Measurements from ENCODE around the gene CRYBG2. TPM values are rescaled to one million over a fixed set of nuclear protein-coding genes. Genes with fewer than 3 reads are reported as not detected.

CRYBG2 gene
- total RNA-seq, 1 donor from 2014 or later, result 3.0 TPM

- H3F3A ChIP-seq (ENCODE audit: low read depth), result peaks cover 13% of the 10 kb centered on the region
- TF ChIP-seq CTCF (IDR thresholded peaks at IDR 0.05) (peak; percentile 97), EZH2 (IDR thresholded peaks at IDR 0.05) (no peak)
- H3K4me1 ChIP-seq, result peaks cover 8% of the 10 kb centered on the region
- H3K4me3 Mint-ChIP-seq, result peak overlapping the region; percentile 57
- no peak overlapping the region for H2AFZ ChIP-seq (replicated peaks)
- H3K4me3 ChIP-seq, result no peak overlapping the region
- no peak overlapping the region for H3K27ac Mint-ChIP-seq
- H3K36me3 Mint-ChIP-seq, result no peaks in the 10 kb centered on the region
- peak; percentile 93 for DNase-seq (ENCODE audit: low spot score)
- peaks cover 23% of the 10 kb centered on the region for H3K27me3 Mint-ChIP-seq (ENCODE audit: insufficient read depth, low read depth)
- no peaks in the 10 kb centered on the region for H3K9me3 ChIP-seq (ENCODE audit: low read depth)
- no peak overlapping the region for H3K9ac ChIP-seq
- H4K20me1 ChIP-seq (ENCODE audit: low read depth), result no peaks in the 10 kb centered on the region
- H3K4me1 Mint-ChIP-seq, result peaks cover 33% of the 10 kb centered on the region
- peaks cover 69% of the 10 kb centered on the region for H3K27me3 ChIP-seq
- no peak overlapping the region for H3K4me2 ChIP-seq
- H3K9me3 Mint-ChIP-seq, result no peaks in the 10 kb centered on the region
- H3K79me2 ChIP-seq (ENCODE audit: low read depth), result no peaks in the 10 kb centered on the region
- no peaks in the 10 kb centered on the region for H3K36me3 ChIP-seq
- no peak overlapping the region for H3K27ac ChIP-seq
Measured at GRCh38 chr1:26363549-26364448, 9.9 kb upstream of the CRYBG2 start.

- H3K36me3 ChIP-seq, result no peaks in the 10 kb centered on the region
- H3K27ac Mint-ChIP-seq, result no peak overlapping the region
- no peaks in the 10 kb centered on the region for H3K9me3 ChIP-seq (ENCODE audit: low read depth)
- H3K27me3 Mint-ChIP-seq (ENCODE audit: insufficient read depth, low read depth), result peaks cover 25% of the 10 kb centered on the region
- DNase-seq (ENCODE audit: low spot score), result no peak
- no peaks in the 10 kb centered on the region for H3K79me2 ChIP-seq (ENCODE audit: low read depth)
- H3F3A ChIP-seq (ENCODE audit: low read depth), result peaks cover 13% of the 10 kb centered on the region
- no peaks in the 10 kb centered on the region for H3K36me3 Mint-ChIP-seq
- no peak overlapping the region for H3K4me2 ChIP-seq
- H3K9me3 Mint-ChIP-seq, result no peaks in the 10 kb centered on the region
- no peak overlapping the region for H3K4me3 ChIP-seq
- no peaks in the 10 kb centered on the region for H4K20me1 ChIP-seq (ENCODE audit: low read depth)
- H3K27me3 ChIP-seq, result peaks cover 81% of the 10 kb centered on the region
- peaks cover 40% of the 10 kb centered on the region for H3K4me1 Mint-ChIP-seq
- H2AFZ ChIP-seq (replicated peaks), result no peak overlapping the region
- peaks cover 8% of the 10 kb centered on the region for H3K4me1 ChIP-seq
- TF ChIP-seq EZH2phosphoT487 (IDR thresholded peaks at IDR 0.05), result no peak
- TF ChIP-seq CTCF (IDR thresholded peaks at IDR 0.05), result no peak
- TF ChIP-seq EZH2 (IDR thresholded peaks at IDR 0.05), result no peak
- no peak overlapping the region for H3K9ac ChIP-seq
- H3K4me3 Mint-ChIP-seq, result no peak overlapping the region
- H3K27ac ChIP-seq, result no peak overlapping the region
Measured at GRCh38 chr1:26362331-26362730, 8.4 kb upstream of the CRYBG2 start.

GRCh38 chr1:26361605-26362122 lies 7.7 kb upstream of the CRYBG2 start:
- H3K36me3 Mint-ChIP-seq, result no peaks in the 10 kb centered on the region
- H3K27me3 Mint-ChIP-seq (ENCODE audit: insufficient read depth, low read depth), result peaks cover 25% of the 10 kb centered on the region
- TF ChIP-seq EZH2phosphoT487 (IDR thresholded peaks at IDR 0.05), result no peak
- no peak for TF ChIP-seq EZH2 (IDR thresholded peaks at IDR 0.05)
- TF ChIP-seq CTCF (IDR thresholded peaks at IDR 0.05), result no peak
- Histone ChIP-seq H2AFZ (replicated peaks) (no peak overlapping the region), H3K9ac (no peak overlapping the region), H4K20me1 (ENCODE audit: low read depth) (no peaks in the 10 kb centered on the region), H3K9me3 (ENCODE audit: low read depth) (no peaks in the 10 kb centered on the region), H3K4me1 (peaks cover 8% of the 10 kb centered on the region), H3K27me3 (peaks cover 81% of the 10 kb centered on the region), H3K79me2 (ENCODE audit: low read depth) (no peaks in the 10 kb centered on the region), H3K4me2 (no peak overlapping the region), H3K36me3 (no peaks in the 10 kb centered on the region), H3K27ac (no peak overlapping the region), H3F3A (ENCODE audit: low read depth) (peaks cover 13% of the 10 kb centered on the region), H3K4me3 (no peak overlapping the region)
- H3K9me3 Mint-ChIP-seq, result no peaks in the 10 kb centered on the region
- DNase-seq (ENCODE audit: low spot score), result no peak
- no peak overlapping the region for H3K27ac Mint-ChIP-seq
- peak overlapping the region; percentile 15 for H3K4me3 Mint-ChIP-seq
- H3K4me1 Mint-ChIP-seq, result peaks cover 44% of the 10 kb centered on the region

Measured in neural progenitor cell (in vitro differentiated cells).